Pancreas (tissue), 10 donors: ENCODE measurements around the gene CFAP46. TPM values are rescaled to one million over a fixed set of nuclear protein-coding genes. Genes with fewer than 3 reads are reported as not detected.
A peak's percentile ranks its signal among the peaks of the same experiment; 100 is the strongest.
"Not testable (repeated sequence)": the region's sequence is repeated elsewhere in the genome, so short reads cannot be mapped to it uniquely, and the experiment has no call there.

ENCODE experiments used
- ATAC-seq, 4 donors: fragments of 200-7000 bp; cut with Tn5 transposase; one replicate each; pipeline versions ENCODE4 v1.8.0 to v1.9.1; 2020; ENCODE audit warnings: mild to moderate bottlenecking in 4 of 4, moderate library complexity in 4 of 4
- DNase-seq, 6 donors: peaks; one replicate each; pipeline ENCODE4 v3.0.0-alpha.2; 2020
- FAIRE-seq: peaks from 2 replicates; lab custom pipeline; 2012; peaks lifted over from hg19 to GRCh38; lab: Jason Lieb, UNC
- H3K27ac ChIP-seq, 4 donors: fragments of 200-600 bp; sonication (generic); 1 replicate in 3 of 4; 2 replicates in 1 of 4; pipeline versions ENCODE4 v1.5.0 to v1.8.0; 2020
- H3K27me3 ChIP-seq, 4 donors: fragments of 200-600 bp; one replicate each; pipeline ENCODE4 v1.8.0; 2021
- H3K36me3 ChIP-seq, 3 donors: fragments of 200-600 bp; sonication (generic) in 1 of 3; one replicate each; pipeline versions ENCODE4 v1.5.0 to v1.8.0; 2020 to 2021
- H3K4me1 ChIP-seq, 3 donors: fragments of 200-600 bp; one replicate each; pipeline ENCODE4 v1.8.0; 2021
- H3K4me3 ChIP-seq, 4 donors: fragments of 200-600 bp; sonication (generic) in 2 of 4; one replicate each; pipeline versions ENCODE4 v1.5.0 to v1.8.0; 2020 to 2021
- H3K9me3 ChIP-seq, 4 donors: fragments of 200-600 bp; one replicate each; pipeline ENCODE4 v1.8.0; 2021
- WGBS, 2 donors: extraction: QIAGEN DNeasy Blood & Tissue Kit; methylation state at CpG; one replicate each; pipeline ENCODE4 v1.1.7; 2013; 5-methylcytosine and 5-hydroxymethylcytosine counted together
- intact Hi-C, 3 donors: fragments of 100-400 bp; cut with DNase I; formaldehyde crosslinking; loops; one replicate each; pipeline versions ENCODE4 v1.11.1 to v1.14.2; 2022
- polyA plus RNA-seq, 2 donors: library from polyadenylated mRNA; stranded (reverse); fragments of 200-250 nt; gene quantifications; one replicate each; pipeline ENCODE4 v1.2.3, GENCODE V29; 2013
- total RNA-seq, 6 donors: library from RNA; stranded (reverse); fragmentation: NEBNext Ultra II Directional in 4 of 6; extraction: Animal tissue kit (Norgen Biotek cat#: 25700) in 4 of 6; gene quantifications; one replicate each; pipeline versions ENCODE4 v1.2.1 to v1.2.4, GENCODE V29; 2021 to 2023
- TF ChIP-seq, protein P1 (sequence below), 4 donors: fragments of 200-600 bp; sonication (generic) in 3 of 4; IDR thresholded peaks; one replicate each; pipeline versions ENCODE4 v1.5.0 to v1.8.0; 2021; ENCODE audit warnings: antibody characterized with exemption in 4 of 4
- donor health status: healthy with polysubstance abuse.
- donor health status: DM: no; HTN: no; CAD: no; lungs with moderate emphysema.
- donor health status: DM: no; HTN: no; CAD: no.
- donor health status: control.
- donor health status: control.
- donor health status: Bipolar disorder and iron deficiency.
- donor health status: DM: yes; HTN: yes; CAD: no.
- donor health status: DM: no; HTN: no; CAD: no.
- donor health status: DM: no; HTN: no; CAD: no.
- donor health status: DM: yes; HTN: yes; CAD: no.

Gene CFAP46
- total and polyA plus RNA-seq, 8 donors: 0.39 to 1.6 (median 1.0) TPM

DNA sequence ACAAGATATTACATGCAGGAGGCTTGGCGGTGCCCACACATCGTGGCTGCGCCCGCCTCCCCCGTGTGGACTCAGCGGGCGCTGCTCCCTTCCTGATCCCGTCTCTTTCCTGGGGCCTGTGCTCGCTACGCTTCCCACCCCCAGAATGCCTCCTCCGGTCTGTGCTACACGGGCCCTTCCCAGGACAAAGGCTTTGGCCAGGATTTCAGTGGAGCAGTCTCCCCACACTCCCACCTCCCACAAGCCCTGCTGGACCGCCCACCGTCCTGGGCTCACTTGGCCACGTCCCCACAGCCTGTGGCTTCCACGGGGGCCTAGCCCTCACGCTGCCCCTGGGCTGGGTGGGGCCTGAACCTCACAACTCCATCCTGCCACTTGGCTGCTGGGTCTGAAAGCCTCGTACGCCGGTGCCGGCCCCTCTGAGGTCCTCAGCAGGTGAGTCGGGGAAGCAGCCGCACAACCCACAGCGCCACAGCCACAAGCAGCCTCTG lies 17.3 kb downstream of the CFAP46 start:
- intact Hi-C loops: no loop called here
- Histone ChIP-seq H3K4me3 (no peak overlapping the region), H3K36me3 (no peaks in the 10 kb centered on the region), H3K27me3 (no peaks in the 10 kb centered on the region), H3K4me1 (no peaks in the 10 kb centered on the region), H3K27ac (no peak overlapping the region), H3K9me3 (no peaks in the 10 kb centered on the region)
- ATAC-seq: no peak
- no peak for FAIRE-seq
- 67 to 83% methylated on average over 23 to 24 of the region's 24 CpGs for WGBS, 2 donors
- DNase-seq: peak in 1 of 6 donors; percentile 47
- TF ChIP-seq, protein P1, sequence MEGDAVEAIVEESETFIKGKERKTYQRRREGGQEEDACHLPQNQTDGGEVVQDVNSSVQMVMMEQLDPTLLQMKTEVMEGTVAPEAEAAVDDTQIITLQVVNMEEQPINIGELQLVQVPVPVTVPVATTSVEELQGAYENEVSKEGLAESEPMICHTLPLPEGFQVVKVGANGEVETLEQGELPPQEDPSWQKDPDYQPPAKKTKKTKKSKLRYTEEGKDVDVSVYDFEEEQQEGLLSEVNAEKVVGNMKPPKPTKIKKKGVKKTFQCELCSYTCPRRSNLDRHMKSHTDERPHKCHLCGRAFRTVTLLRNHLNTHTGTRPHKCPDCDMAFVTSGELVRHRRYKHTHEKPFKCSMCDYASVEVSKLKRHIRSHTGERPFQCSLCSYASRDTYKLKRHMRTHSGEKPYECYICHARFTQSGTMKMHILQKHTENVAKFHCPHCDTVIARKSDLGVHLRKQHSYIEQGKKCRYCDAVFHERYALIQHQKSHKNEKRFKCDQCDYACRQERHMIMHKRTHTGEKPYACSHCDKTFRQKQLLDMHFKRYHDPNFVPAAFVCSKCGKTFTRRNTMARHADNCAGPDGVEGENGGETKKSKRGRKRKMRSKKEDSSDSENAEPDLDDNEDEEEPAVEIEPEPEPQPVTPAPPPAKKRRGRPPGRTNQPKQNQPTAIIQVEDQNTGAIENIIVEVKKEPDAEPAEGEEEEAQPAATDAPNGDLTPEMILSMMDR (IDR thresholded peaks at IDR 0.05): no peak

DNA sequence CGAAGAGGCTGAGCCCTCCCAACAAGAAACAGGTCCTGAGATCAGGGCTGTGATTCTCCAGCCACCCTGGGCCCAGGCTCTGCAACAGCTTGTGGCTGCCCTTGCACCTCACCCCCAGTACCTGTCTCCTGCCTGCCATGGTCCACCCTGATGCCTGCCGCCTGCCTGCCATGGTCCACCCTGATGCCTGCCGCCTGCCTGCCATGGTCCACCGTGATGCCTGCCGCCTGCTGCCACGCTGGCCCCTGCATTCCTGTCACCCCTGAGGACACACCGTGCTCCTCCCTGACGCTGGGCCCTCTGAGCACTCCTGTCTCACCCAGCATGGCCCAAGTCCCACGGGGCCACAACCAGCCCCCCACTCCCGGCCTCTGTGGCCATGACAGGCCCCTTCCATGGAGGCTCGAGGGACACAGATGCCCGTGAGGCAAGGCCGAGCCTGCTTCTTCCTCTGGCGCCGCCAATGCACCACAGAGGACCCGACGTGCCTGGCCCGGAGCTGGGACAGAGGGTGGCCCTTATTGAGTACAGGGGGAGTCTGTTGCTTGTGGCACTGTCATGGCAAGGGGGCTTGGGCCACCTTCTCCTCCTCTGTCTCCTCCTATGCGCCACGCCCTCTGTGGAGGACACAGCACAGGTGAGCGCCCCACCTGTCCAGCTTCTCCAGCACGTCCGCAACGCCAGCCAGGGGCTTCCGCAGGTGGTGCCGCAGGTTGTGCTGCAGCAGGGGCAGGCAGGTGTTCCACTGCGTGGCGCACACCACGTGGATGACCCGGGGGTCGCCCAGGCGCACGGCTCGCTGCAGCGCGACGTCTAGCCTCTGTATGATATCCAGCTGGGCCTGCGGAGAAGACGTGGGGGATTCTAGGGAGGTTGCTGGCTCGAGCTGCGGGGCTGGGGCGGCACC lies 18.1 kb downstream of the CFAP46 start:
- 76 to 86% methylated on average over 42 of the region's 42 CpGs for WGBS, 2 donors
- H3K4me1 ChIP-seq: no peaks in the 10 kb centered on the region
- no peaks in the 10 kb centered on the region for H3K27me3 ChIP-seq
- DNase-seq: peak in 1 of 6 donors; percentile 55
- H3K27ac ChIP-seq: no peak overlapping the region
- FAIRE-seq: no peak
- no peaks in the 10 kb centered on the region for H3K9me3 ChIP-seq
- TF ChIP-seq, protein P1 (IDR thresholded peaks at IDR 0.05): no peak
- no peaks in the 10 kb centered on the region for H3K36me3 ChIP-seq
- H3K4me3 ChIP-seq: no peak overlapping the region
- intact Hi-C loops: no loop called here
- ATAC-seq: no peak

DNA sequence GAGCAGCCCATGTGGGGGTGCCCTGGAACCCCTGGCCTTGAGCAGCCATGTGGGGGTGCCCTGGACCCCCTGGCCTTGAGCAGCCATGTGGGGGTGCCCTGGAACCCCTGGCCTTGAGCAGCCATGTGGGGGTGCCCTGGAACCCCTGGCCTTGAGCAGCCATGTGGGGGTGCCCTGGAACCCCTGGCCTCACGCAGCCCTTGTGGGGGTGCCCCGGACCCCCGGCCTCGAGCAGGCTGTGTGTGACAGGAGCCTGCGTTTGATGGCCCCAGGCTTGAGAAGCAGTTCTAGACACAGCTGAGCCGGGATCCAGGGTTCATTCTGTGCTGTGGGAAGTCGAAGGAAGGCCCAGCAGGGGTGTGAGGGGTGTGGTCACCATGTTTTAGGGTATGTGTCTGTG lies 19.0 kb downstream of the CFAP46 start:
- not testable (repeated sequence) for H3K27ac ChIP-seq, FAIRE-seq

DNA sequence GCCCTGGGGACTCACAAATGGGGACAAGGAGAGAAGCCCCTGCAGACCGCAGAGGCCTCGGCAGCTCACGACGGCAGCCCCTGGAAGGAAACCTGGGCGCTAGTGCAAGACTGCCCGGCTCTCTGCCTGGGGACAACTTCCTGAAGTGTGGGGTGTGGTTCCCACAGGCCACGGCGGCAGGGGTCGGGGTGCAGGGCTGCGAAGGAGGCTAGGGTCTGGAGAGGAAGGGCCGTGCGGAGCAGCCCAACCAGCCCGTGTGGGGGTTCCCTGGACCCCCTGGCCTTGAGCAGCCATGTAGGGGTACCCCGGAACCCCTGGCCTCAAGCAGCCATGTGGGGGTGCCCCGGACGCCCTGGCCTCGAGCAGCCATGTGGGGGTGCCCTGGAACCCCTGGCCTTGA lies 19.5 kb downstream of the CFAP46 start:
- DNase-seq: peak in 1 of 6 donors; percentile 60
- H3K4me3 ChIP-seq: no peak overlapping the region
- H3K36me3 ChIP-seq: no peaks in the 10 kb centered on the region
- FAIRE-seq: no peak
- 64 to 75% methylated on average over 11 to 17 of the region's 17 CpGs for WGBS, 2 donors
- ATAC-seq: no peak
- TF ChIP-seq, protein P1 (IDR thresholded peaks at IDR 0.05): no peak
- no peaks in the 10 kb centered on the region for H3K27me3 ChIP-seq
- intact Hi-C loops: no loop called here
- H3K27ac ChIP-seq: no peak overlapping the region
- H3K4me1 ChIP-seq: no peaks in the 10 kb centered on the region
- H3K9me3 ChIP-seq: no peaks in the 10 kb centered on the region

More for the DNA sequence above, 19.0 kb downstream of the CFAP46 start:
- H3K9me3 ChIP-seq, H3K27me3 ChIP-seq, H3K4me1 ChIP-seq, H3K4me3 ChIP-seq, ATAC-seq, H3K36me3 ChIP-seq, intact Hi-C loops: not testable (repeated sequence)
- DNase-seq: peak in 1 of 6 donors; percentile 51
- WGBS, 2 donors: 54 to 65% methylated on average over 7 of the region's 7 CpGs

DNA sequence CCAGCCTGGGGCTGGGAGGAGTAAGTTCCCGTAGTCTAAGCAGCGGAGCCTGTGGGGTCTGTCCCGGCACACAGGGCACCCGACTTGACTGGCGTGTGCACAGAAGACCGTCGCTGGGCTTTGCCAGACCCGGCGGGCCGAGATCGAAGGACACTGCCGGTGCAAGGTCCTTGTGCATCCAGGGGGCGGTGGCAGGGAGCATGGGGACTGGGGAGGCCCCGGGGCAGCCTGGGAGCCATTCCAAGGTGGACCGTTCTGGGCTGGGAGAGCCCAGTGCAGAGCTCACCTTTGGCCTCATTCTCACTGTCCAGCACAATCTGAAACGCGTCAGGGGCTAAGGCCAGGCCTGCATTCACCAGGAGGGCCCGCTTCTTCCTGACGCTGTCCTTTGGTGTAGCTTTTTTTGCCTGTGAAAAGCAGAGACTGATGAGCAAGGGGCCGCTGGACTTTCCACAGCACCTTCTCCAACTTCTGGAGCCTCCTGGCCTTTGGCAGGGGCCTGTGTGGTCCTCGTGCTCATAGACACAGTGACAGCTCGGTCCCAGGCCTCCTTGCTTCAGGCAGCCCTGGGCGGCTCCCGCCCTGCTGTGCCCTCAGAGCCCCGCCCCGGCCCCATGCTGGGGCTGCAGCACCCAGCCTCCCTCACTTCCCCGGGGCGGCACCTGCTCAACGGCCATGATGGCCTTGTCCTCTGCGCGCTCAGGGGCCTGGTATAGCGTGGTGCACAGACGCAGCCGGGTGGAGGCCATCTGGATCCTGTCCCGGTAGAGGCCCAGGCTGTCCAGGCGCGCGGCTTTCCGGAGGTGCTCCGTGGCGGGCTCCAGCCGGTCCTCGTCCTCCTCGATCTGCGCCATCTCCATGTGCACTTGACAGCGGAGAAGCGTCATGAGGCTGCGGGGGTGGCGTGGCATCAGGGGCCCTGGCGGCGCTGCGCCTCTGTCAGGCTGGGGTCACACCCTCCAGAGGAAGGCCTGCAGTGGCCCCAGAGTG lies 20.3 kb downstream of the CFAP46 start:
- DNase-seq (peak in 1 of 6 donors; percentile 63), ATAC-seq (no peak), FAIRE-seq (no peak)
- WGBS, 2 donors: 73 to 82% methylated on average over 50 to 52 of the region's 52 CpGs
- TF ChIP-seq, protein P1 (IDR thresholded peaks at IDR 0.05): no peak
- H3K27ac ChIP-seq: no peak overlapping the region
- no peaks in the 10 kb centered on the region for H3K9me3 ChIP-seq
- no peak overlapping the region for H3K4me3 ChIP-seq
- no peaks in the 10 kb centered on the region for H3K36me3 ChIP-seq
- H3K27me3 ChIP-seq: no peaks in the 10 kb centered on the region
- H3K4me1 ChIP-seq: no peaks in the 10 kb centered on the region
- intact Hi-C loops: no loop called here
